ENCODE data around the gene SFMBT1.

Gene SFMBT1, protein sequence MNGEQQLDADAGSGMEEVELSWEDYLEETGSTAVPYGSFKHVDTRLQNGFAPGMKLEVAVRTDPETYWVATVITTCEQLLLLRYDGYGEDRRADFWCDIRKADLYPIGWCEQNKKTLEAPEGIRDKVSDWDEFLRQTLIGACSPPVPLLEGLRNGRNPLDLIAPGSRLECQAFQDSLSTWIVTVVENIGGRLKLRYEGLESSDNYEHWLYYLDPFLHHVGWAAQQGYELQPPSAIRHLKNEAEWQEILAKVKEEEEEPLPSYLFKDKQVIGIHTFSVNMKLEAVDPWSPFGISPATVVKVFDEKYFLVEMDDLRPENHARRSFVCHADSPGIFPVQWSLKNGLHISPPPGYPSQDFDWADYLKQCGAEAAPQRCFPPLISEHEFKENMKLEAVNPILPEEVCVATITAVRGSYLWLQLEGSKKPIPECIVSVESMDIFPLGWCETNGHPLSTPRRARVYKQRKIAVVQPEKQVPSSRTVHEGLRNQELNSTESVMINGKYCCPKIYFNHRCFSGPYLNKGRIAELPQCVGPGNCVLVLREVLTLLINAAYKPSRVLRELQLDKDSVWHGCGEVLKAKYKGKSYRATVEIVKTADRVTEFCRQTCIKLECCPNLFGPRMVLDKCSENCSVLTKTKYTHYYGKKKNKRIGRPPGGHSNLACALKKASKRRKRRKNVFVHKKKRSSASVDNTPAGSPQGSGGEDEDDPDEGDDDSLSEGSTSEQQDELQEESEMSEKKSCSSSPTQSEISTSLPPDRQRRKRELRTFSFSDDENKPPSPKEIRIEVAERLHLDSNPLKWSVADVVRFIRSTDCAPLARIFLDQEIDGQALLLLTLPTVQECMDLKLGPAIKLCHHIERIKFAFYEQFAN

DNA sequence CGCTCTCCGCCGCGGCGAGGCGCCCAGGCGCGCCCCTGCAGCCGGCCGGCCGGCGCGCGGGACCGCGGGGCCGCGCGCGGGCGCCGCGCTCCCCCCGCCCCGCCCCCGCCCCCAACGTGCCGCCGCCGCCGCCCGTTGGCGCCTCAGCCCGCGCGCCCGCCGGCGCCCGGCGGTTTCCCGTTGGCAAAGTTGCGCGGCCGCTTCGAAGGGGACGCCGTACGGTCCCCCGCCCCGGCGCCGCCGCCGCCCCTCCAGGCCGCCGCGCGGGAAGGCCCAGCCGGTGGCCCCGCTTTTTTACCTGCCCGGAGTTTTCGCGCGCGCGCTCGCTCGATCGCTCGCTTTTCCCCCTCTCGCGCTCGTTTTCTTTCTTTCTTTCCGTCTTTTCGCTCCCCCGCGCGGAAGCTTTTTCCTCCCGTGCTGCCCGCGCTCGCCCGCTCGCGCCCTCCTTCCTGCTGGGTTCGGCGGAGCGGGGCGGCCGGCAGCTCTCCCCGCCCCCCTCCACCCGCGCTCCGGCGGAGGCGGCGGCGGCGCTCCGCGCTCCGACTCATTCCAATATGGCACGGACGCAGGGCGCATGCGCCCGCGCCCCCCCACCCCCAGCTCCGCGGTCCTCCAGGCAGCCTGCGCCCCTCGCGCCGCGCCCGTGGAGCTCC is at the start of gene SFMBT1:
SFMBT1 (minus strand) TSS at position 556 of the 653 bp plus-strand sequence. CDS start 76,945 bp downstream, outside the sequence.
- peak; percentile 53 to 68 for DNase-seq (ENCODE audit: low read depth in 1 of 2, low spot score in 1 of 2)

DNA sequence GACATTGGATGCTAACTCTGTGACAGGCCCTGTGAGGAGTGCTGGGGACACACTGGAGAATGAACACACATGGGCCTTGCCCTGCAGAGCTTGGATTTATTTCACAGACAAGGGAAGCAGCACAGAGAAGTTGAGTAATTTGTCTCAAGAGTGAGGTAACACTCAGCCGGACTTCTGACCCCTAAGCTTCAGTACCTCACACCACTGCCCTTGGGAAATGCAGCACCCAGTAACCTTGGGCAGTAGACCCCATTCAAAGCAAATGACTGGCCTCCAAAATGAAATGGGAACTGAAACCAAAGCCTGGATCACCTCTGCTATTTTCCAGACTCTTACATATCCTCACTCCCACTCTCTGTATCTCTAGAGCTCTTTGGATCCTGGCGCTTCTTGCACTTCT is 47.1 kb upstream of the SFMBT1 start:
- no peak for DNase-seq (ENCODE audit: low read depth in 1 of 2, low spot score in 1 of 2)

DNA sequence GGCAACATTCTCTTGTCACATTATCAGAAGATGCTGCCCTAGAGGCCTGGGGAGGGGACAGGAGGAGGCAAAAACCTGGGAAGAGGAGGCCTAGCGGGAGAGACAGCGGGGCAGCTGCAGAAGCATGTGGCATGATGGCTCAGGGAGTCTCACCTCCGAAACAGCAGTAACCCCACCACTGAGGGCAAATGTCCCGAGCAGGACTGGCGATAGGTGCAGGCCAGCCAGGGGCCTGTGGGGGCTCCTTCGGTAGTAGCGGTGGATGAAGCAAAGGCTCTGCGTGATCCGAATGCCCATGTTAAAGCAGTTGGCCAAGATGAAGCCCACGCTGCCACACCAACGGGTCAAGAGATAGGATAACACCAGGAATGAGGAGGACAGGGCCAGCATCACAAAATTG is 46.3 kb upstream of the SFMBT1 start:
- no peak for DNase-seq (ENCODE audit: low read depth in 1 of 2, low spot score in 1 of 2)

DNA sequence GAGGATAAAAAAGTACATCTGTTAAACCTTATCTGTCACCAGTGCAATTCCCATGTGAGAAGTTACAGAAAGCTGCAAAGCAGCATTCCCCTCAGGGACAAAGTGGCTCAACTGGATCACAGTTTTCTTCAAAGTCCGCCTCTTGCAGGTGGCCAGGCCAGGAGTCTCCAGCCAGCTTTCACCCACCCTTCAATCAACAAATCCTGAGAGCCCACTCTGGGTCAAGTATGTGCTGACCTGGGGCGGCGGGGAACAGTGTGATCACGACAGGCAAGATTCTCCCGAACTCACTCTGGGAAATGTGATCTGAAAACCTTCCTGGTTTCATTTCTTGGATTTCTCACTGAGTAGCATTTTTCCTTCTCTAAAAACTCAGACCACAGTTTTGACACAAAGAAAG is 45.1 kb upstream of the SFMBT1 start:
- DNase-seq (ENCODE audit: low read depth in 1 of 2, low spot score in 1 of 2) = no peak

DNA sequence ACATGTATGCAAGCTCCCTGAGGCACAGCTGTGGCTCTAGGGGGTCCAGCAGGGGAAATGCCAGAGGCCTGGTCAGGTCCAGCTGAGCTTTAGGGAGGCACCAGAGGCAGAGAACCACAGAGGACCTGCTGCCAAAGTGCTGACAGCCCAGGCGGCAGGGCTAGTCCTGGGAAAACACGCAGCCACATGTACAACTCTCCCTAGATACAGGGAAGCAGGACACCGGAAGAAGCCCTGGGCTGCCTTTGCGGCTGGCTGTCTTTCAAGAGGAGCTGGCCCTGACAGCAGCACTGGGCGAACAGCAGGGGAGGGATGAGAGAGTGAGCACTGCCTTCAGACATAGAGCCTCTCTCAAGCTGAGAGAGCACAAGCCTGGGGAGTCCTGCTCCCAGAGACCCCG is 43.6 kb upstream of the SFMBT1 start:
- DNase-seq (ENCODE audit: low read depth in 1 of 2, low spot score in 1 of 2) = no peak

DNA sequence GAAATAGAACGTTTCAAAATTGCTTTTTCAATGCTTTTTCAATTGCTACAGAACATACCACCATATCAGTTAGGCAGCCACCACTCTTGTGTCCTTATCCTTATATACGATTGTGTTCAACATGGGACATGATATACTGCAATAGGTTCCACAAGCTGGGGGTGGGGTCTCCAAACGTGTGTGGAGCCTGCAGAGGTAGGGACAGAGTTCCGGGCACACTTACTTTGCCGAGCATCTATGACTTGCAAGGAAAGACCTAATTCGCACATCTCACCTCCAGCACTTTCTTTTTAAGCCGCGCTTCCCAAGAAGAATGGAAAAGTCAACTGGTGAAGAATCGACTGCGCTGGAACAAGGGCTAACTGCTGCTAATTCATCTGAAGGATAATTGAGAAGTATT is 39.6 kb upstream of the SFMBT1 start:
- no peak for DNase-seq (ENCODE audit: low read depth in 1 of 2, low spot score in 1 of 2)

DNA sequence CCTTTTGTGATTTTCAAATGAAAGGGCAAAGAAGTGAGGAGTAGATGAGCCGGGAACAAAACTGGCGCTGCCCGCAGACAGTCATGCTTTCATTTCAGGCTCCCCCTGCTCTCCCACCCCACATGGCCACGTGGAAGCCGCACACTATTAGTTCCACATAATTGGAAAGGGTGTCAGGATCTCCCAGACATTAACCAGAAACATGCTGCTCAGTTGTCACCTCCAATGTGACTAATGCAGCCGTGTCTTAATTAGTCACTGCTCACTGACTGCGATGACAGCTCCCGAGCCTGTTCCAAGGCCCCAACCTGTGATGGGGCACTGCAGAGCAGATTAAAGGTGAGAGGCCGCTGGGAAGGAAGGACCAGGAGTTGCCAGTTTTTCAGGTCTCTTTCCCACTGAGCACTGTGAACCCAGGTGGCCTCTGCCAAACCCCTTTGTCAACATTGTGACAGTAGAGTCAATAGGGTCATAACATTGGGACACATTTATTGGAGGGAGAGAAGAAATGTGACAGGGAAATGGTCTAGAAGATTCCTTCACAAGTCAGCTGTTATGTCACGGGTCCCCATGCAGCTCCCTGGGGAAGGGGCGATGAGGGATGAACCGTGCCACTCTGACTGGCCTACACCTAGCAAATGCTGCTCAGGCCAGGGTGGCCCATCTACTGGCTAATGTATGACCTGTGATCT is 38.6 kb upstream of the SFMBT1 start:
- DNase-seq (ENCODE audit: low read depth in 1 of 2, low spot score in 1 of 2) = no peak

DNA sequence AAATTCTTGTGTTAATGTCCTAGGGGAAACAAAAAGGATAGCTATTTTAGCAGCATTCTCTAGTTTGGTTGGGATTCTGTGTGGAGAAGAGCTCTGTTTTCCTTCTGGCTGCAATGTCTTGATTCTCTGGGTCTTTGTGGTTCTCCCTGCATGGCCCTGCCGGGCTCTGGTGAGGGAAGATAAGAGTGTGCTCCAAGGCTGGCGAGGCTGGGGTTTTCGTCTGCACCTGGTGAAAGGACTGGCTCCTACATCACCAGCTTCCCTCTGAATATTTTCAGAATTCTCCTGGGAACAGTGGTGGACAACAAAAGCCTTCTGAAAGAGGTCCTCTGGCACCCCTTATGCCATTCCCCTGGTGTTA is 38.1 kb upstream of the SFMBT1 start:
- DNase-seq (ENCODE audit: low read depth in 1 of 2, low spot score in 1 of 2) = no peak

DNA sequence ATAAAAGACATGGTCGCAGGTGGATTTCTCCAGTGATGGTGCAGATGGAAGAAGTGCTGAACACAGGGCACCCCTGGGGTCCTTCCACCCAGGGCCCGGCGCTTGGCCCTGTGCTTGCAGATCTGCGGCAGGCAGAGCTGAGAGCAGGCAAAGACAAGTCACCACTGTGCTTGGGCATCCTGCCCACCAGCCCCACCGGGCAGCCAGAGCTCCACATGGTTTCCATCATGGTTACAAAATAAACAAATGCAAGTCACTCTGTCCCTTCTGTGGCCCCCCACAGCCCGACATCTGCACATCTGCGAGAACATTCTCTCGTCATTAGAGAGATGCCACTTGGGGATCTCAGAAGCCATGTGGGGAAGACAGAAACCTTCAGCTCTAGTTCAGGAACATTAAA is 37.6 kb upstream of the SFMBT1 start:
- DNase-seq (ENCODE audit: low read depth in 1 of 2, low spot score in 1 of 2) = no peak

DNA sequence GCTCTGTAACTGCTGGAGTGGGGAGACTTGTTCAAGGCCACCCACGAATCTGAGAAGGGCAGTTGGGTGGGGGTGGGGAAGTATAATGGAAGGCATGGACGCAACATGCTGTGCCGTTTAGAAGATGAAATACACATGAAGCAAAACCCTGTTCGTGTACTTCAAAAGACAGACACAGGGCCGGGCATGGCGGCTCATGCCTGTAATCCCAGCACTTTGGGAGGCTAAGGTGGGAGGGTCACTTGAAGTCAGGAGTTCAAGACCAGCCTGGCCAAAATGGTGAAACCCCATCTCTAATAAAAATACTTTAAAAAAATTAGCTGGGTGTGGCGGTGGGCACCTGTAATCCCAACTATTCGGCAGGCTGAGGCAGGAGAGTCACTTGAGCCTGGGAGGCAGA is 36.9 kb upstream of the SFMBT1 start:
- no peak for DNase-seq (ENCODE audit: low read depth in 1 of 2, low spot score in 1 of 2)

DNA sequence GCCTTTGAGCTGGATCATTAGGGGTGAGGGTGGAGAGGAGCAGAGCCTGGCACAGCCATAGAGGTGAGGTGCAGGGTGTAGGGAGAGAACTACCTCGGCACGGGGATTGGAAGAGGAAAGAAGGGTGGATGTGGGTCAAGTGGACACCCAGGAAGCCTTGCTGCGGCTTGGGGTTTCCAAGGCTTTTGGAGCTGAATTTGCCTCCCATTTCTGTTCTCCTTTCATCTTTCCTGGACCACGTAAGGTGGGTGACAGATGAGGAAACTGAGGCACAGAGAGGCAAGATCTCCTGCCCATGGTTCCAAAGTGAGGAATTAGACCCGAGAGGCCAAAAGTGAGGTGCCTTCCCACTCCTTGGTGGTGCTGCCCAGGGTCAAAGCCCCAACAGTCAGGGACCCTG is 35.4 kb upstream of the SFMBT1 start:
- DNase-seq (ENCODE audit: low read depth in 1 of 2, low spot score in 1 of 2) = no peak

DNA sequence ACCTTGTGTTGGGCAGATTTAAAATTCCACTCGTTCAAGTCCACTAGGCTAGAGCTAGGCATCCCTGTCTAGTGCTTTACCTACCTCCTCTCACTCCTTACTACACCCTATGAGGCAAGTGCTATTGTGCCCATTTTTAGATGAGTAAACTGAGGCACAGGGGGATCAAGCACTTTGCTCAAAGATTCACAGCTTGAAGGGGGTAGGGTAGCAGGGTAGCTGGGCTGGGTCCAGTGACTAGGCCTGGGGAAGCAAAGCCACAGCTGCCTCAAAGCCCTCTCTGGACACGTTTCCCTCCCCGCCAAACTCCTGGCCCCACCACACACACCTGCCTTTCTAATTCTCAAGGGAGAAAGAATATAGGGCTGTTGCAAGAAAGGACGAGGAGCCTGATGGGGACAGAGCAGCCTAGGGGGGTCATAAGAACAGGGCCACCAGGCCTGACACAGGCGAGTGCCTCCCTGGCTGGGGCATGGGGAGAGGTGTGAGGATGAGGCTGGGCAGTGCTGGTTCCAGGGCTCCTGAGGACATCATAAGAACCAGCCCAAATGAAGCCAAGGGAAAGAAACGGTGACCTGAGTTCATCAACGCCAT is 34.8 kb upstream of the SFMBT1 start:
- no peak for DNase-seq (ENCODE audit: low read depth in 1 of 2, low spot score in 1 of 2)

DNA sequence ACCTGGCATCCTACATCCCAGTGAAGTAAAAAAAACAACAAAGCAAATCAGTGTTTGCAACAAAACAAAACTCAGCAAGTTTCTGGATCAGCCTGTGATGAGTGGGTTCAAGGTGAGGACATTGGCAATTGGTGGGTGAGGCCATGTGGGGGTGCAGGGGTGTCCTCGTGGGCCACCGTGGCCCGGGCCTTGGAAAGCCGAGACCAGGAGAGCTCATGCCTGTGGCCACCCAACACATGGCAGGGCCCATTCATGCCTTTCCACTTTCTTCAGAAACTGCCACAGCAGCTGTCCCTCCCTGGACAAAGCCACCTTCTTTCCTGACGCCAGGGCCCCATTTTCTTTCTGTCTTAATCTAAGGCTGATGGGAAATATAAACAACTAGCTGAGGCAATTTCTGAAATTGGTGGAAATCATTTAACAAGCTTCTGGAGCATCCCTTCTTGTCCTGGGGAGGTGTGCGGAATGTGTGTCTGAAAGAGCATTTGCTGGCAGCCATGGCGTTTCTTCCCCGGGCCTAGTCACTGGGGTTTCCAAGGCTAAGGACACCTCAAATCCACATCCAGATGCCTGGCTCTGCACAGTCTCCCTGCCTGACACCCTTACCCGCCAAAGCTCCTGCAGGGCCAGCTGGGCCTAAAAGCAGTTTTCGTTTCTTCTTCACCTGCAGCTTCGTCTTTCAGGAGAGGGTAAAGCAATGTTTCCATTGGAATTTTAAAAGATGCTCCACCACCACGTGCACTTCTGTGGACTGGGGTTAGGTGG is 34.1 kb upstream of the SFMBT1 start:
- DNase-seq (ENCODE audit: low read depth in 1 of 2, low spot score in 1 of 2) = no peak

DNA sequence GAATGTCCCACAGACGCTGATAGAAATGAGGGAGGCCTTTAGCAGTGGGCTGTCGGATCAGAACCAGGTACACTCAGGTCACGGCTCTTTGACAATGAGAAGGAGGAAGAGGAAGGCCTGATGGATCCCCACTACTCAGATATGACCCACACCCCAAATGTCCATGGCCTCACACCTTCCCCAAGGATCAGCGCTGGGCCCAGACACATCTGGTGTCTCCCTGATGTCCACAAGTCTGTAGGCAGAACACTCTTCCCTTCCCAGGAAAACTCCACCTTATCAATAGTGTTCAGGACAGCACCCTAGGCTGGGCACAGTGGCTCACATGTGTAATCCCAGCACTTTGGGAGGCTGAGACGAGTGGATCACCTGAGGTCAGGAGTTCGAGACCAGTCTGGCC is 33.3 kb upstream of the SFMBT1 start:
- DNase-seq (ENCODE audit: low read depth in 1 of 2, low spot score in 1 of 2) = no peak

DNA sequence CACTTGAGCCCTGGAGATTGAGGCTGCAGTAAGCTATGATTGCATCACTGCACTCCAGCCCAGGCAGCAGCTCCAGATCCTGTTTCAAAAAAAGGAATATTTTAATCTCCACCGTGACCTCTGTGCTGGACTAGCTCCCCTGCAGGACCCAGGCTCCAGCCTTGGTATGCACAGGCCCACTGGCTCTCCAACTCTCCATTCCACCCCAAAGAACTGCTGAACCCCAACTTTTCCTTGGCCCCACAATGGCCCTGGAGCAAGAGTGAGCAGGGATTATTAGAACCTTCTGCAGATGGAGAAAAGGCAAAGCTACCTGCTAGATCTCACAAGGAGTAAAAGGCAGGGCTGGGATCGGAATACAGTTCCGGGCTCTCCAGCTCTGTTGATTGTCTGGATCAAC is 32.8 kb upstream of the SFMBT1 start:
- DNase-seq (ENCODE audit: low read depth in 1 of 2, low spot score in 1 of 2) = no peak

DNA sequence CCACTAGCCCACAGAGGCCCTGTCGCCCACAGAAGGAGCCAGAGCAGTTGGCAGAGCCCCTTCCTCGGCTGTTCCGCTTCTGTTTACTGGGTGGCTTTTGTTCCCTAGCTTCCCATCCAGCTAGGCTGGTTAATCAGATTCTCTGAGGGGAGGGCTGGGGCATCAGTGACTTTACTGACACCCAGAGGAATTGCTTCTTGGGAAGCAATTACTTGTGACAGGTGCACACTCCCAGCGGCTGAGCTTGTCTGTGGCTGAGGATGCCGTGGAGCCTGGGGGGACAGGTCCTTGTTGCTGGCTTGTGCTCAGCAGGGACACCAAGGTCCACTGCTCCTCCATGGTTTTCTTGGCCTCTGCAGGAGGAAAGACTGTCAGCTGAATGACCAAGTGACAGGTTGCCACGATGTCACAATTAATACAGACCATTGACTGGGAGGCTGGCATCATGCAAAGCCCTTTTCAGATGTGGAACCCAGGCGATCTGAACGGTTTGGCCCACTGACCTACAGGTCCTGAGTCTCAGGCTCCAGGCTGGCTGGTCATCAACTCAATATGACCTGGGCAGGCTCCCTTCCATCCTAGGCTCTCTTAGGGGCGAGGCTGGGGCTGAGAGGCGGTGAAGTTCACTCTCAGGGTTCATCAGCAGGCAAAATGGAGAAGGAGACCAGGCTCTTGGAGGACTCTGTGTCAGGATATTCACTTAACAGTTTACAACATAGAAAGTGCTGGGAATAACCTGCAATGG is 31.8 kb upstream of the SFMBT1 start:
- no peak for DNase-seq (ENCODE audit: low read depth in 1 of 2, low spot score in 1 of 2)

DNA sequence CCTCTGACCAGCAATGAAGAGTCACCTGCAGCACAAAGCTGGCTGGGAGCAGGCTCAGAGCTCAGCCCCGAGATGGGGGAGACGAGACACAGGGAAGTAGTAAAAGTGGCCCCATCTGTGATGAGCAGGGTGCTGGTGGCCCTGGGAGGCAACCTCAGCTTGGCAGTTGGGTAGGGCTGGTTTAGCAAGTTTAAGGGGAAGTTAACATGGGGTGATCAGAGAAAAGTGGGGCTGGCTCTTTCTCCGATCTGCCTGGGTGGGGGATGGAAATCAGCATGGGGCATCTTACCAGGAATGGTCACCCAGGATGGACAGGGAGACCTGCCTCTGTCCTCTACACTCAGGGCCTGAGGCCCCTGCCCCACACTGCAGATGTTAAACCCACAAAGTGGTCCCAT is 29.9 kb upstream of the SFMBT1 start:
- no peak for DNase-seq (ENCODE audit: low read depth in 1 of 2, low spot score in 1 of 2)

DNA sequence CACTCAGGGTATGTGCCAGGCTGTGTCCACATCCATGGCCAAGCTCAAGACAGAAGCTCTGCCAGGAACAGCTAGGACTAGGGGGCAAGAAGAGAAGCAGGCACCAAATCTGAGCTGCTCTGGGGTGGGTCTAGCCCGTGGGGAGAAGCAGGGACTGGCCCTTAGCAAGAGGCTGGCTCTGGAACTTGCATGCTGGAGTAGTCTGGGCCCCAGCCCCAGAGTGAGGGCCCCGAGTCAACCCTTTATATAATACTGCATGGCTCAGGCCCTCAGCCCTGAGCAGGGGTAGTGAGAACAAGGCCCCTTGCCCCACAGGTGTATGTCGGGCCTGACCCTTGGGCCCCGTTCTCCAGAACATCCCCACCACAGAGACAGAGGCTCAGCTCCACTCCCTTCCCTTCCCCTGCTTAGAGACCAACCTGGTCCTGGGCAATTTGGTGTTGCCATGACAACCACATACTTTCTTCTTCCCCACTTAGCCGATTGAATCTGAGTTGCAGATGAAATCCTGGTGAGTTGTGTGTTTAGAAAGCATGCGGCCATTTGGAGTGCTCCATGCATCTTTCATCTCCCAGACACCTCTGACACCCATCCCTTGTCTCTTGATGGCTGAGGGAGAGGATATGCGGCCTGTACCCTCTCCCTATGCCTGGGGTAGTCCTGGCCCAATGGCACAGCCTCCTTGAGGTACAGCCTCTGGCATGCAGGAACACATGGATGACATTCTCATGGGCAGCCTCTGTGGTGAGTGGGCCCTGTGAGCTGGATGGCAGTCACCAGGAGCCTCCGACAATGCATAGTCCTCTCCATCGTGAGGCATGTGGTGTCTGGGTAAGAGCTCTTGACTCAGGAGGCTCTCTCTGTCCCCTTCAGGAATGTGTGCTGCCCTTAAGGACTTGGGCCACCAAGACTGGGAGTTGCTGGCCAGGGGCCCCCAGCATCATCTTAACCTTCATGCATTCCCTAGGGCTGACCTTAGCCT is 29.2 kb upstream of the SFMBT1 start:
- no peak for DNase-seq (ENCODE audit: low read depth in 1 of 2, low spot score in 1 of 2)

DNA sequence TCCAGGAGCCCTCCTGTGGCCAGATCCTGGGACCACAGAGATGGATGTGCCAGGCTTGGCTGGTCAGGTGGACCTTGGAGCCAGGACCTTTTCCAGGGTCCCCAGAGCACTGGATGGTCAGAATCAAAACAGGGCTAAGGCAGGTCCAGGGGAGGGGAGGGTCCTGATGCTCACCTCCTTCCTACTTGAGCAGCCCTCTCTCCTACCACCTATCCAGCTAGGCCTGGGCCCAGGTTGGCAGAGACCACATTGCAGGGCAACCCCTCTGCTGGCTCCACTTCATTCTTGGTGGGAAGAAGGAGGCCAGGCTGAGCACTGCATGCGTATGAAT is 28.5 kb upstream of the SFMBT1 start:
- DNase-seq (ENCODE audit: low read depth in 1 of 2, low spot score in 1 of 2) = no peak

Data from activated T-helper 1 cell treated with anti-CD3 and anti-CD28 coated beads, Interleukin-2, amount 50 U/mL, for 16 hours (primary cell).